Measurements from ENCODE around the gene ATE1.

- TF ChIP-seq EZH2phosphoT487 (IDR thresholded peaks at IDR 0.05; ENCODE audit: low read depth): no peak
- TF ChIP-seq, protein P1, sequence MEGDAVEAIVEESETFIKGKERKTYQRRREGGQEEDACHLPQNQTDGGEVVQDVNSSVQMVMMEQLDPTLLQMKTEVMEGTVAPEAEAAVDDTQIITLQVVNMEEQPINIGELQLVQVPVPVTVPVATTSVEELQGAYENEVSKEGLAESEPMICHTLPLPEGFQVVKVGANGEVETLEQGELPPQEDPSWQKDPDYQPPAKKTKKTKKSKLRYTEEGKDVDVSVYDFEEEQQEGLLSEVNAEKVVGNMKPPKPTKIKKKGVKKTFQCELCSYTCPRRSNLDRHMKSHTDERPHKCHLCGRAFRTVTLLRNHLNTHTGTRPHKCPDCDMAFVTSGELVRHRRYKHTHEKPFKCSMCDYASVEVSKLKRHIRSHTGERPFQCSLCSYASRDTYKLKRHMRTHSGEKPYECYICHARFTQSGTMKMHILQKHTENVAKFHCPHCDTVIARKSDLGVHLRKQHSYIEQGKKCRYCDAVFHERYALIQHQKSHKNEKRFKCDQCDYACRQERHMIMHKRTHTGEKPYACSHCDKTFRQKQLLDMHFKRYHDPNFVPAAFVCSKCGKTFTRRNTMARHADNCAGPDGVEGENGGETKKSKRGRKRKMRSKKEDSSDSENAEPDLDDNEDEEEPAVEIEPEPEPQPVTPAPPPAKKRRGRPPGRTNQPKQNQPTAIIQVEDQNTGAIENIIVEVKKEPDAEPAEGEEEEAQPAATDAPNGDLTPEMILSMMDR (IDR thresholded peaks at IDR 0.05; ENCODE audit: low read depth, low read length): no peak
These were observed 105.1 kb downstream of the ATE1 start for GRCh38 chr10:121822724-121823123.
